Panc1 (cell line): Measurements from ENCODE around the gene PHF13.

Experiments used
- CTCF ChIP-seq: fragments of 450-650 bp; IDR thresholded peaks from 2 replicates; pipeline ENCODE4 v1.5.1; 2017; ENCODE audit warnings: mild to moderate bottlenecking
- TCF7L2 ChIP-seq: IDR thresholded peaks from 2 replicates; pipeline ENCODE4 v1.6.1; 2011; ENCODE audit warnings: mild to moderate bottlenecking, low read depth, low read length, inconsistent platforms

- TF ChIP-seq CTCF (no peak), TCF7L2 (no peak)
Measured at GRCh38 chr1:6600410-6601048, 13.0 kb upstream of the PHF13 start.
